Measurements from ENCODE around the gene FARS2.

Gene FARS2

GRCh38 chr6:5365436-5366195, 104.3 kb downstream of the FARS2 start:
- DNase-seq (ENCODE audit: extremely low read depth, low read depth) = no peak
- H3K4me3 ChIP-seq (replicated peaks; ENCODE audit: low read depth, low read length) = no peak overlapping the region
- no peak for TF ChIP-seq CTCF (IDR thresholded peaks at IDR 0.05; ENCODE audit: low read depth, low read length, missing control alignments)

- no peak for TF ChIP-seq CTCF (IDR thresholded peaks at IDR 0.05; ENCODE audit: low read depth, low read length, missing control alignments)
- no peak overlapping the region for H3K4me3 ChIP-seq (replicated peaks; ENCODE audit: low read depth, low read length)
- DNase-seq (ENCODE audit: extremely low read depth, low read depth) = no peak
These were observed 105.6 kb downstream of the FARS2 start for GRCh38 chr6:5366941-5367340.

GRCh38 chr6:5367510-5367909, 106.2 kb downstream of the FARS2 start:
- TF ChIP-seq CTCF (IDR thresholded peaks at IDR 0.05; ENCODE audit: low read depth, low read length, missing control alignments) = no peak
- no peak overlapping the region for H3K4me3 ChIP-seq (replicated peaks; ENCODE audit: low read depth, low read length)
- no peak for DNase-seq (ENCODE audit: extremely low read depth, low read depth)

DNA sequence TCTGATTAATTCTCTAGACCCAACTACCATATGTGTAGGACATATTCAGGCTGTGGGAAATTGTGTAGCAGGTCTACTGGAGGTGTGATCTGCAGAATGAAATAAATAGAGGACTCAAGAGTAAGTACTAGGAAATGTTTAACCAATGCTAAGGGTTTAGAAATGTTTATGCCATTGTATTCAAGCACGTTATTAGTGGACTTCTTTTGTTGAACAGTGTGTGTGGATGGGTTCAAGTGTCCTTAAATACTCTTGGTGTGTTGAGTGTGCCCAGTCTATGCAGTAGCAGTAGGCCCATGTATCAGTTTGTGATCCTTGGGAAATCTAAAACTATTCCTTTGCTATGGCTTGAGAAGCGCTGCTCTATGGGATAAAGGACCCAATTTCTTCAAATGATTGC, 112.1 kb downstream of the FARS2 start:
- DNase-seq (ENCODE audit: extremely low read depth, low read depth) = no peak
- TF ChIP-seq CTCF (IDR thresholded peaks at IDR 0.05; ENCODE audit: low read depth, low read length, missing control alignments) = no peak
- no peak overlapping the region for H3K4me3 ChIP-seq (replicated peaks; ENCODE audit: low read depth, low read length)

DNA sequence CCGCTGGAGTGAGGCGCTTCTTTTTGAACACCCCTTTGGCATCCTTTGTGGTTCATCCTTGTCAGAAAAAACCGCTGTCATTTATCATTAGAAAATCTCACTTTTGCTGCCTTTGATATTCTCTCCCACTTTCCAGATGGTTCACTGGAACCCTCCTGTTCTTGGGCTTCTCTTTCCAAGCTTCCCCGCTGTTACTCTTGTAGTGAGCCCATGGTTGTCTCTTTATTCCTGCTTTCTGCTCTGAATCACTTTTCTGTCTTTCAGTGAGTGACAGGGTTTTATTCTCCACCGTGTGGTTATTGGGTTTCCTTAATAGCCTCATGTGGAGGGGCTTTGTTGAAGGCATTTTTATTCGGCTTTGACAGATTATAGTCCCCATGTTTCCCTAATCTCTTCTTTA, 117.0 kb downstream of the FARS2 start:
- no peak for TF ChIP-seq CTCF (IDR thresholded peaks at IDR 0.05; ENCODE audit: low read depth, low read length, missing control alignments)
- H3K4me3 ChIP-seq (replicated peaks; ENCODE audit: low read depth, low read length) = no peak overlapping the region
- no peak for DNase-seq (ENCODE audit: extremely low read depth, low read depth)

DNA sequence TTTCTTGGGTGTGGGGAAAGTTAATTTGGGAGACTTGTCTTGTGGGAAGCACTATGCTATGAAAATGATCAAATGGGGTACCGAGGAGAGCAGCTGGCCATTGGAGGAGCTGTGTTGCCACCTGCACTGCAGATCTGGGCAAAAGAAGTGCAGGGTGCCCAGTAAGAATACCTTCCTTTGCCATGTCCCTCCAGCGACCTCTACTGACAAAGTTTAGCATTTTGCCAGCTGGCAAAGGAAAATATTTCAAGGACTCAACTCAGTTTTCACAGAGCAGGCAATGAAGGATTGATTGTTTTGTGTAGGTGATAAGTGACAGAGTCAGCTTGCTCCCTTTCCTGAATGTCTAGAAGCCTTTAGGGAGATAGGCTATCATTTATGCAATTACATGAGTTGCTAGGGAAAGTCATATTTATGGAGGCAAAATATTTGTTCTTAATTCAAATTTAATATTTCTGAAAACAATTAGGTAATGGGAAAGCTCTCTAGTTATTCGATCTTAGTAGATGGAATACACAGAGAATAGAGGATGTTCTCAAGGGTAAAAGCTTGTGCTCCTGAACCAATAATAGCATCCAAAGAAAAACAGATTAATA, 118.4 kb downstream of the FARS2 start:
- DNase-seq (ENCODE audit: extremely low read depth, low read depth) = peak; percentile 35
- H3K4me3 ChIP-seq (replicated peaks; ENCODE audit: low read depth, low read length) = no peak overlapping the region
- TF ChIP-seq CTCF (IDR thresholded peaks at IDR 0.05; ENCODE audit: low read depth, low read length, missing control alignments) = peak; percentile 81
